NCI-H345 (cell line): Measurements from ENCODE around the gene APOF.
"Not testable (repeated sequence)": the region's sequence is repeated elsewhere in the genome, so short reads cannot be mapped to it uniquely, and the experiment has no call there.

Source experiments
- DNase-seq: peaks from one replicate; lab custom pipeline; 2025; lab: John Stamatoyannopoulos, UW

The APOF gene

GRCh38 chr12:56362130-56363059 lies at the start of gene APOF:
Gene APOF, minus strand, starts transcription at chr12:56362857. Its CDS starts 112 bp downstream, at chr12:56362745.
- DNase-seq: no peak

GRCh38 chr12:56411781-56412639 lies 49.4 kb upstream of the APOF start:
- no peak for DNase-seq

DNA sequence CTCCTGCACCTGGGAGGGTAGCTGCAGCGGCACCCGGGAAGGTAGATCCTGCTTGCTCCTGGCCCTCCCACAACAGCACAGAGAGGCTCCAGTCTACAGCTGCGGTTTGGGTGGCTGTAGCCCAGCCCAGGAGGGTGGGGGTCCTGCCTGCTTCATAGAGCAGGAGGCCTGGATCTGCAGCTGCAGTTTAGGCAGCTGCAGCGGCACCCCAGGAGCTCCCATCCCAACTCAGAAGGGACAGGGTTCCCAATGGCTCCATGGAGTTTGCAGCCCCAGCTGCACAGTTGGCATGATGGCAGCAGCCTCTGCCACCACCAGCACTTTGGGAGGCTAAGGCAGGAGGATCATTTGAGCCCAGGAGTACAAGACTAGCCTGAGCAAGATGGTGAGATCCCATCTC lies 48.1 kb upstream of the APOF start:
- no peak for DNase-seq

GRCh38 chr12:56408799-56409417 lies 46.3 kb upstream of the APOF start:
- DNase-seq: no peak

- not testable (repeated sequence) for DNase-seq
Observed at GRCh38 chr12:56404227-56404626, 41.6 kb upstream of the APOF start.

DNA sequence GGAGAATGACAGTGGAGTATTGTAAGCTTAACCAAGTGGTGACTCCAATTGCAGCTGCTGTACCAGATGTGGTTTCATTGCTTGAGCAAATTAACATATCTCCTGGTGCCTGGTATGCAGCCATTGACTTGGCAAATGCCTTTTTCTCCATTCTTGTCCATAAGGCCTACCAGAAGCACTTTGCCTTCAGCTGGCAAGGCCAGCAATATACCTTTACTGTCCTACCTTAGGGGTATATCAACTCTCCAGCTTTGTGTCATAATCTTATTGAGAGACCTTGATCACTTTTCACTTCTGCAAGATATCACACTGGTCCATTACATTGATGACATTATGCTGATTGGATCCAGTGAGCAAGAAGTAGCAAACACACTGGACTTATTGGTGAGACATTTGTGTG lies 39.0 kb upstream of the APOF start:
- not testable (repeated sequence) for DNase-seq

DNA sequence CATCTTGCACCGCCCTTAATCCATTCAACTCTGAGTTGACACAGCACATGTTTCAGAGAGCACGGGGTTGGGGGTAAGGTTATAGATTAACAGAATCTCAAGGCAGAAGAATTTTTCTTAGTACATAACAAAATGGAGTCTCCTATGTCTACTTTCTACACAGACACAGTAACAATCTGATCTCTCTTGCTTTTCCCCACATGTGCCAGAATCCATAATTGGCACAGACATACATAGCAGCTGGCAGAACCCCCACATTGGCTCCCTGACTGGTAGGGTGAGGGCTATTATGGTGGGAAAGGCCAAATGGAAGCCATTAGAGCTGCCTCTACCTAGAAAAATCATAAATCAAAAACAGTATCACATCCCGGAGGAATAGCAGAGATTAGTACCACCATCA lies 38.5 kb upstream of the APOF start:
- not testable (repeated sequence) for DNase-seq

GRCh38 chr12:56399466-56399865 lies 36.8 kb upstream of the APOF start:
- DNase-seq: not testable (repeated sequence)

DNA sequence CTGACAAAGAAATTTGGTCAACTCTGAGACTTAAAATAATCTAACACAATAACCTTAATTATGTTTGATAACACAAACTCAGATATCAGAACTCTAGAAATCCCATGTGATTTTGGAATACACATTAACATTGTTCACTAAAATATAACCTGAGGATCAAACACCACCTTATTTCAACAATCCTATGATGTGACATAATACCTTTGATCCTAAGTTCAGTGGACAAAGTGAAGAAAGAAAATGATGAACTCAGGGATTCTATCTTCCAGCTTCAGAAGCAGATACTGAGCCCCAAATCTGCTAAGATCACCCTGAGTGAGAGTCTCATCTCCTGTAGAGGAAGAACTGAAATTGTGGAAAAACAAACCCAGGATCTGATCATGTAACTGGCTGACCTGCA lies 35.7 kb upstream of the APOF start:
- DNase-seq: no peak

GRCh38 chr12:56392331-56392730 lies 29.7 kb upstream of the APOF start:
- DNase-seq: no peak

GRCh38 chr12:56391721-56392120 lies 29.1 kb upstream of the APOF start:
- no peak for DNase-seq

- no peak for DNase-seq
Observed at GRCh38 chr12:56389412-56389811, 26.8 kb upstream of the APOF start.

DNA sequence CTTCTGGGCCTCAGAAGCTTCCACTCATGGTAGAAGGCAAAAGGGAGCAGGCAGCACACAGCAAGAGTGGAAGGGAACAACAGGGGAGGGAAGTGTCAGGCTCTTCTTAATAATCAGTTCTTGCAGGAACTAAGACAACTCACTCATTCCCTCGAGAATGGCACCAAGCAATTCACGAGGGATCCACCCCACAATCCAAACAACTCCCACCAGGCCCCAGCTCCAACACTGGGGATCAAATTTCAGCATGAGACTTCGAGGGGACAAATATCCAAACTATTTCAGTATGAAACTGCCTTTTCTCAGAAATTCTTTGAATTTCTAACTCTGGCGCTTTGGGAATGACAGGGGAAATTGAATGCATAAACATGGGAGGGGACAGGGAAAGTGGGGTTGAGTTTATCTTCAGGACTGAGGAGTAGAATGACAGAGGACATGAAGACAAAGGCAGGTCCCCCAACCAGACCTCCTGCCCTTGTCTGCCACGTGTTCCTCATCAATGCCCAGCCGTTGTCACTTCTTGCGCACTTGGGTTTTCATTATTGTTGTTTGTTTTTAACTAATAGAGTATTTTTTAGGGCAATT lies 24.6 kb upstream of the APOF start:
- no peak for DNase-seq

- no peak for DNase-seq
Observed at GRCh38 chr12:56385873-56386272, 23.2 kb upstream of the APOF start.

- no peak for DNase-seq
Observed at GRCh38 chr12:56382611-56383010, 20.0 kb upstream of the APOF start.

DNA sequence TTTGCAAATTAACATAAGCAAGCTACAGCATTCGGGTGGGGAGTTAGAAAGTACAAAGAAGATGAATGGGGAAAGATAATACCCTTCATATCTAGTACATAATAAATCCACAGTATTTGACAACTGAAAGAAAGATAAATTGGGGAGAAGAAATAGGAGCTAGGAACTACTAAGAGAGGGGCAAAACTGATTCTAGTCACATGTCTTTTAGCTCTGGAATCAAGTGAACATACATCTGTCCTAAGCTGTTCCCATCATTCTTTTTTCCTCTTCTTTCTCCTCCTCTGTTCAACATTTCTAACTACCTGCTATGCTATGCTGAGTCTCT lies 15.3 kb upstream of the APOF start:
- no peak for DNase-seq

DNA sequence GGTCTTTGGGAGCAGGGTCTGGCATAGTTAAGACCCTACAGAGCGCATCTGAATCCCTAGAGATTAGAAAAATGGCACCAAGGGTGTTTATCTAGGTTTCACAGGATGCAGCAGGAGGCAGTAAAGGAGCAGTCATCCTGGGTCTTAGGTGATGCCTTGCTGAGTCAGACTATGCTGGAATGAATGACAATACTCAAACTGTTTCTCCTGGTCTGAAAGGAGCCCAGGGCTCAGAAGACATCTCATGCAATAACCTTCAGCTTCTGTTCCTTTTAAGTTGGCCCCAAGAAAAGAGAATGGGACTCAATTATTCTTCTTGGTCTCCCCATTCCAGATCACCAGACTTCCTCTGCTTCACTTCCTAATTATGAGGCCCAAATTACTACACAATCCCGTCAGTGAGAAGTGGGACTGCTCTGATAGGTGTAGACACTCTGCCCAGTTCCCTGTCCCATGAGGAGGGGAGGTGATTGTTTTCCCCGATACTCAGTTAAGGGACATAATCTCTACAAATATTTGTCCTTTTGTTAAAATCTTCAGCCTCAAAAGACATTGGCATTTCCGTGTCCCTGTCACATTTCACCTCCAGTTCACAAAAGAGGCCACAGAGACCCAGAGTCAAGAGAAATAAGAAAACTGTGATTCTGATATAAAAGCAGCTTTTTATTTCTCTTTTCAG lies 14.8 kb upstream of the APOF start:
- no peak for DNase-seq

DNA sequence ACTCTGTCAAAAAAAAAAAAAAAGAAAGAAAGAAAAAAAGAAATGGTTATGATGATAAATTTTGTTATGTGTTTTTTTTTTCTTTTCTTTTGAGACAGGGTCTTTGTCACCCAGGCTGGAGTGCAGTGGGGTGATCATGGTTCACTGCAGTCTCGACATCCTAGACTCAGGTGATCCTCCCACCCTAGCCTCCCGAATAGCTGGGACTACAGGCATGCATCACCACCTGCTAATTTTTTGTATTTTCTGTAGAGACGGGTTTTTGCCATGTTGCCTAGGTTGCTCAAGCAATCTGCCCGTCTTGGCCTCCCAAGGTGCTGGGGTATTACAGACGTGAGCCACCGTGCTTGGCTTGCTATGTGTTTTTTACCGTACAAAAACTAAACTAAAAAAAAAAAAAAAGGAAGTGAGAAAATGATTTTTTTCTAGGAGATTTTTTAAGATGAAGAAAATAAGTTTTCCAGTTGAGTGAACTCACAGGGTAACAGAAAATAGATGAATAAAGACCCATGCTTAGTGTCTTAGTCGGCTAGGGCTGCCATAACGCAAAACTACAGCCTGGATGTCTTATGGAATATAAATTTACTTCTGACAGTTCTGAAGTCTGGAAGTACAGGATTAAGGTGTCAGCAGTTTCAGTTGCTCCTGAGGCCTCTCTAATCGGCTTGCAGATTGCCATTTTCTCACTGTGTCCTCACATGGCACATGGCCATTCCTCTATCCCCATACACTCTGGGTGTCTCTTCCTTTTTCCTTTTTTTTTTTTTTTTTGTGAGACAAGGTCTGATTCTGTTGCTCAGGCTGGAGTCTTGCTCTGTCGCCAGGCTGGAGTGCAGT lies 13.2 kb upstream of the APOF start:
- DNase-seq: no peak

- DNase-seq: no peak
Observed at GRCh38 chr12:56374726-56375597, 12.3 kb upstream of the APOF start.

GRCh38 chr12:56373515-56373914 lies 10.9 kb upstream of the APOF start:
- no peak for DNase-seq
